ENCODE data around the gene KCNF1.

KCNF1 gene

GRCh38 chr2:10880586-10881321 is 31.0 kb upstream of the KCNF1 start:
- peaks cover 18% of the 10 kb centered on the region for H3K4me1 ChIP-seq (ENCODE audit: control insufficient read depth, insufficient read depth, low read length)
- no peak overlapping the region for H3K4me3 ChIP-seq (ENCODE audit: low read depth, low read length)
- no peaks in the 10 kb centered on the region for H3K9me3 ChIP-seq (ENCODE audit: control insufficient read depth, insufficient read depth, low read depth, low read length)
- no peaks in the 10 kb centered on the region for H3K27me3 ChIP-seq (ENCODE audit: control insufficient read depth, insufficient read depth, low read length)
- H3K27ac ChIP-seq (ENCODE audit: low read depth, low read length): no peak overlapping the region
- H3K9ac ChIP-seq (ENCODE audit: low read length): no peak overlapping the region
- no peaks in the 10 kb centered on the region for H3K36me3 ChIP-seq (ENCODE audit: control insufficient read depth, insufficient read depth, low read length)

- Histone ChIP-seq H3K36me3 (ENCODE audit: control insufficient read depth, insufficient read depth, low read length) (no peaks in the 10 kb centered on the region), H3K27ac (ENCODE audit: low read depth, low read length) (no peak overlapping the region), H3K4me3 (ENCODE audit: low read depth, low read length) (no peak overlapping the region), H3K4me1 (ENCODE audit: control insufficient read depth, insufficient read depth, low read length) (peaks cover 18% of the 10 kb centered on the region), H3K9ac (ENCODE audit: low read length) (no peak overlapping the region), H3K9me3 (ENCODE audit: control insufficient read depth, insufficient read depth, low read depth, low read length) (no peaks in the 10 kb centered on the region), H3K27me3 (ENCODE audit: control insufficient read depth, insufficient read depth, low read length) (no peaks in the 10 kb centered on the region)
Measured at GRCh38 chr2:10882568-10882967, 29.2 kb upstream of the KCNF1 start.

GRCh38 chr2:10883066-10883465 is 28.7 kb upstream of the KCNF1 start:
- Histone ChIP-seq H3K36me3 (ENCODE audit: control insufficient read depth, insufficient read depth, low read length) (no peaks in the 10 kb centered on the region), H3K4me1 (ENCODE audit: control insufficient read depth, insufficient read depth, low read length) (peaks cover 18% of the 10 kb centered on the region), H3K27me3 (ENCODE audit: control insufficient read depth, insufficient read depth, low read length) (no peaks in the 10 kb centered on the region), H3K9me3 (ENCODE audit: control insufficient read depth, insufficient read depth, low read depth, low read length) (no peaks in the 10 kb centered on the region), H3K9ac (ENCODE audit: low read length) (no peak overlapping the region), H3K27ac (ENCODE audit: low read depth, low read length) (no peak overlapping the region), H3K4me3 (ENCODE audit: low read depth, low read length) (no peak overlapping the region)

GRCh38 chr2:10883801-10884478 is 27.8 kb upstream of the KCNF1 start:
- no peaks in the 10 kb centered on the region for H3K27me3 ChIP-seq (ENCODE audit: control insufficient read depth, insufficient read depth, low read length)
- H3K9ac ChIP-seq (ENCODE audit: low read length): no peak overlapping the region
- H3K36me3 ChIP-seq (ENCODE audit: control insufficient read depth, insufficient read depth, low read length): no peaks in the 10 kb centered on the region
- H3K4me1 ChIP-seq (ENCODE audit: control insufficient read depth, insufficient read depth, low read length): peaks cover 18% of the 10 kb centered on the region
- no peak overlapping the region for H3K4me3 ChIP-seq (ENCODE audit: low read depth, low read length)
- no peaks in the 10 kb centered on the region for H3K9me3 ChIP-seq (ENCODE audit: control insufficient read depth, insufficient read depth, low read depth, low read length)
- no peak overlapping the region for H3K27ac ChIP-seq (ENCODE audit: low read depth, low read length)

- Histone ChIP-seq H3K4me1 (ENCODE audit: control insufficient read depth, insufficient read depth, low read length) (peaks cover 18% of the 10 kb centered on the region), H3K9ac (ENCODE audit: low read length) (no peak overlapping the region), H3K4me3 (ENCODE audit: low read depth, low read length) (no peak overlapping the region), H3K36me3 (ENCODE audit: control insufficient read depth, insufficient read depth, low read length) (no peaks in the 10 kb centered on the region), H3K27me3 (ENCODE audit: control insufficient read depth, insufficient read depth, low read length) (no peaks in the 10 kb centered on the region), H3K9me3 (ENCODE audit: control insufficient read depth, insufficient read depth, low read depth, low read length) (no peaks in the 10 kb centered on the region), H3K27ac (ENCODE audit: low read depth, low read length) (no peak overlapping the region)
Measured at GRCh38 chr2:10884574-10884975, 27.2 kb upstream of the KCNF1 start.

- Histone ChIP-seq H3K4me3 (ENCODE audit: low read depth, low read length) (no peak overlapping the region), H3K36me3 (ENCODE audit: control insufficient read depth, insufficient read depth, low read length) (no peaks in the 10 kb centered on the region), H3K27ac (ENCODE audit: low read depth, low read length) (no peak overlapping the region), H3K9ac (ENCODE audit: low read length) (no peak overlapping the region), H3K4me1 (ENCODE audit: control insufficient read depth, insufficient read depth, low read length) (peaks cover 18% of the 10 kb centered on the region), H3K27me3 (ENCODE audit: control insufficient read depth, insufficient read depth, low read length) (no peaks in the 10 kb centered on the region), H3K9me3 (ENCODE audit: control insufficient read depth, insufficient read depth, low read depth, low read length) (no peaks in the 10 kb centered on the region)
Measured at GRCh38 chr2:10885094-10885860, 26.5 kb upstream of the KCNF1 start.

- Histone ChIP-seq H3K27me3 (ENCODE audit: control insufficient read depth, insufficient read depth, low read length) (no peaks in the 10 kb centered on the region; the same call in 1 of the 2 replicates), H3K9ac (ENCODE audit: low read length) (no peak overlapping the region), H3K9me3 (ENCODE audit: control insufficient read depth, insufficient read depth, low read depth, low read length) (no peaks in the 10 kb centered on the region), H3K4me3 (ENCODE audit: low read depth, low read length) (no peak overlapping the region), H3K27ac (ENCODE audit: low read depth, low read length) (no peak overlapping the region), H3K4me1 (ENCODE audit: control insufficient read depth, insufficient read depth, low read length) (peaks cover 18% of the 10 kb centered on the region), H3K36me3 (ENCODE audit: control insufficient read depth, insufficient read depth, low read length) (no peaks in the 10 kb centered on the region)
Measured at GRCh38 chr2:10887476-10887875, 24.3 kb upstream of the KCNF1 start.

- no peaks in the 10 kb centered on the region; the same call in 1 of the 2 replicates for H3K27me3 ChIP-seq (ENCODE audit: control insufficient read depth, insufficient read depth, low read length)
Measured at GRCh38 chr2:10889651-10890215, 22.0 kb upstream of the KCNF1 start.

GRCh38 chr2:10890706-10891270 is 20.9 kb upstream of the KCNF1 start:
- H3K27ac ChIP-seq (ENCODE audit: low read depth, low read length): no peak overlapping the region
- H3K36me3 ChIP-seq (ENCODE audit: control insufficient read depth, insufficient read depth, low read length): no peaks in the 10 kb centered on the region
- no peaks in the 10 kb centered on the region; the same call in 1 of the 2 replicates for H3K27me3 ChIP-seq (ENCODE audit: control insufficient read depth, insufficient read depth, low read length)
- H3K4me3 ChIP-seq (ENCODE audit: low read depth, low read length): no peak overlapping the region
- no peaks in the 10 kb centered on the region for H3K4me1 ChIP-seq (ENCODE audit: control insufficient read depth, insufficient read depth, low read length)
- no peaks in the 10 kb centered on the region for H3K9me3 ChIP-seq (ENCODE audit: control insufficient read depth, insufficient read depth, low read depth, low read length)
- no peak overlapping the region for H3K9ac ChIP-seq (ENCODE audit: low read length)

More at GRCh38 chr2:10889651-10890215, 22.0 kb upstream of the KCNF1 start:
- Histone ChIP-seq H3K9me3 (ENCODE audit: control insufficient read depth, insufficient read depth, low read depth, low read length) (no peaks in the 10 kb centered on the region), H3K4me1 (ENCODE audit: control insufficient read depth, insufficient read depth, low read length) (peaks cover 2% of the 10 kb centered on the region; the same call in 1 of the 2 replicates), H3K27ac (ENCODE audit: low read depth, low read length) (no peak overlapping the region), H3K9ac (ENCODE audit: low read length) (no peak overlapping the region), H3K36me3 (ENCODE audit: control insufficient read depth, insufficient read depth, low read length) (no peaks in the 10 kb centered on the region), H3K4me3 (ENCODE audit: low read depth, low read length) (no peak overlapping the region)

- Histone ChIP-seq H3K9ac (ENCODE audit: low read length) (no peak overlapping the region), H3K4me3 (ENCODE audit: low read depth, low read length) (no peak overlapping the region), H3K36me3 (ENCODE audit: control insufficient read depth, insufficient read depth, low read length) (no peaks in the 10 kb centered on the region), H3K27ac (ENCODE audit: low read depth, low read length) (no peak overlapping the region), H3K9me3 (ENCODE audit: control insufficient read depth, insufficient read depth, low read depth, low read length) (no peaks in the 10 kb centered on the region), H3K27me3 (ENCODE audit: control insufficient read depth, insufficient read depth, low read length) (no peaks in the 10 kb centered on the region; the same call in 1 of the 2 replicates), H3K4me1 (ENCODE audit: control insufficient read depth, insufficient read depth, low read length) (no peaks in the 10 kb centered on the region)
Measured at GRCh38 chr2:10891390-10891789, 20.3 kb upstream of the KCNF1 start.

Data from HUES6 (cell line).